Activated naive CD4-positive, alpha-beta T cell treated with anti-CD3 and anti-CD28 coated beads, Interleukin-2, amount 10 ng/mL, durations not matched to agents 5 hours and 36 hours (primary cell): ENCODE results near the gene OR5K3. TPM values are rescaled to one million over a fixed set of nuclear protein-coding genes. Genes with fewer than 3 reads are reported as not detected.

Experiments used
- total RNA-seq, 2 experiments: library from RNA; stranded (reverse); gene quantifications; one replicate each; pipeline ENCODE4 v1.2.3, GENCODE V29; 2021

OR5K3 gene, protein sequence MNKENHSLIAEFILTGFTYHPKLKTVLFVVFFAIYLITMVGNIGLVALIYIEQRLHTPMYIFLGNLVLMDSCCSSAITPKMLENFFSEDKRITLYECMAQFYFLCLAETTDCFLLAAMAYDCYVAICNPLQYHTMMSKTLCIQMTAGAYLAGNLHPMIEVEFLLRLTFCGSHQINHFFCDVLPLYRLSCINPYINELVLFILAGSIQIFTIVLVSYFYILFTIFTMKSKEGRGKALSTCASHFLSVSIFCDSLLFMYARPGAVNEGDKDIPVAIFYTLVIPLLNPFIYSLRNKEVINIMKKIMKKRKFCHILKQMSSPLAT
- not detected for total RNA-seq

DNA sequence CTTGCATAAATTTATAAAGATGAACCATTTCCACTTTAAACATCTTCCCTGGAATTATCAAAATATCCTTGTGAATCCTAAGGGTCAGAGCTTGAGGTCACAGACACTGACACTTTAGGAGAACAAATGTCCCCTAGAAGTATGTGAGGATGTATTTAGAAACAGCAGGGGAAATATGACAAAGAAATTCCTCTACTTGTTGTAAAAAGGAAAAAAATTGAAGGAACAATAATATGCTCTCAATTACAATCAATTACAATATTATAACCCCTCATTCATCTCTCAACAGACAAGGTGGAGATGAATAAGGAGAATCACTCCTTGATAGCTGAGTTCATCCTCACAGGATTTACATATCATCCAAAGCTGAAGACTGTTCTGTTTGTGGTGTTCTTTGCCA lies at the start of gene OR5K3:
TSS of gene OR5K3 (plus strand) at position 301 of the 400 bp plus-strand sequence. CDS start at position 301, 0 bp downstream.

DNA sequence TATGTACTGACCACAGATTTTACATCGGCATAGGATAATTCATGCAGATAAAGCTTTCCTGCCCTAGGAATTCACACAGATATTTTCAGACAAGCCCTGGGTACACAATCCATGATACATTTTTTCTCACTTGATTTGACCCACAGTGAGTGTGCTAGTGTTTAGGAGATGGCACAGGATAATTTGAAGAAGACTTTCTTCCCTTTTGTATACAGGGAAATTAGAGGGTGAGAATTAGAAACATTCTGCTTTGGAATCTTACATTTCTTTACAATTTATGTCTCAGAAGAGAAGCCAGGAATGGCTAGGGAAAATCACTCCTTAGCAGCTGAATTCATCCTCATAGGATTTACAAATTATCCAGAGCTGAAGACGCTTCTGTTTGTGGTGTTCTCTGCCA lies 36.9 kb upstream of the OR5K3 start, which contains the start of gene OR5K4:
TSS of gene OR5K4 (plus strand) at position 301 of the 400 bp plus-strand sequence. CDS start at position 301, 0 bp downstream.

Other genes with a start within 250 kb of the OR5K3 start
- gene OR5H14, start 243.2 kb upstream of the OR5K3 start, total RNA-seq, result under 1 TPM in 1 of 2 experiments, not detected in 1; 0.03 TPM
- not detected for gene OR5H15, start 224.0 kb upstream of the OR5K3 start, total RNA-seq
- gene OR5H6, start 126.4 kb upstream of the OR5K3 start, total RNA-seq, result not detected
- not detected for gene OR5H2, start 108.2 kb upstream of the OR5K3 start, total RNA-seq
- not detected for gene OR5K4, start 36.8 kb upstream of the OR5K3 start, total RNA-seq
- not detected for gene OR5K1, start 72.5 kb downstream of the OR5K3 start, total RNA-seq
- not detected for gene OR5K2, start 107.0 kb downstream of the OR5K3 start, total RNA-seq
- 100 to 1,000 TPM; 377 to 383 TPM for gene CLDND1, start 132.2 kb downstream of the OR5K3 start, total RNA-seq
- gene GPR15, start 141.3 kb downstream of the OR5K3 start, total RNA-seq, result 10 to 100 TPM; 14.2 to 14.9 TPM
- gene CPOX, start 202.9 kb downstream of the OR5K3 start, total RNA-seq, result 10 to 100 TPM; 60.3 to 63.1 TPM